DMS153 (cell line): ENCODE data around the gene ITGA1.
"Not testable (repeated sequence)": the region's sequence is repeated elsewhere in the genome, so short reads cannot be mapped to it uniquely, and the experiment has no call there.

Experiments used
- DNase-seq: peaks from one replicate; lab custom pipeline; 2025; lab: John Stamatoyannopoulos, UW

Gene ITGA1

DNA sequence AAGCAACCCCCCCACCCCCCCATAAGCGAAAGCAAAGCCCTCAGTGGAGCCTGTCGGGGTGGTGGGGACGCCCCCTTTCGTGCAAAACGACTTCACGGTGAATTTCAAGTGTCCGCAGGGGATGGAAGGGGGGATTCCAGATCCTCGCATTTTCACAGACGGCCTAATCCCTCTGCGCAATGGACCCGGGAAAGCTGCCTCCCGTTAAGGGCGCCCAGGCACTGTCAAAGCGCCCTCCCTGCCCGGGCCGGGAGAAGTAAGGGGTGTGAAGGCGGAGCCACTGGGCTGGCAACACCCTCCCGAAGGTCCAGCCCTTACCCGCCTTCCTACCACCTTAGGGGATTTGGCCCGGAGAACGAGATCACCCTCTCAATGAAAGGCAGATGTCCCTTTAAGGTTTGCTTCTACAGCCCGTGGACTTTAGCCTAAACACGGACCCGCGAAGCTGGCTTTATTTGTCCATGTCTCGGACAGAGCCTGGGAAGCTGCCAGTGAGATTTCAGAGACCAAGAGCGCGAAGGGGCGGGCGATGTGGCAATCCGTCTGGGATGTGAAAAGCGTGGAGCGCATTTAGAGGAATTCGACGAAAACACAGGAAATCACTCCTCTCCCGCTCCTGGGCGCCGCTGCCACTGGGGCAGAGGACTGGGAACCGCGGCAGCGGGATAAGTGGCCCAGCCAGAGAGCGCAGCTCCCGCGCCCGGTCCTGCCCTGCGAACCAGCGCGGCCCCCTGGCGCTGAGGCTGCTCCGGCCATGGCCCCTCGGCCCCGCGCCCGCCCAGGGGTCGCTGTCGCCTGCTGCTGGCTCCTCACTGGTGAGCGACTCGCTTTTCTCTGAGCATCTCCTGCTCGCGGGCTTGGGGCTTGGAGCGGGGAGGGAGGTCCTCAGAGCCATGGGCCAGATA, at the start of gene ITGA1, which contains the start of gene PELO:
TSS of gene ITGA1 (plus strand) at position 317 of the 905 bp plus-strand sequence. CDS start at position 755, 438 bp downstream.
TSS of gene PELO (plus strand) at position 317 of the 905 bp plus-strand sequence. CDS start 12,479 bp downstream, outside the sequence.
- DNase-seq: peak; percentile 32

DNA sequence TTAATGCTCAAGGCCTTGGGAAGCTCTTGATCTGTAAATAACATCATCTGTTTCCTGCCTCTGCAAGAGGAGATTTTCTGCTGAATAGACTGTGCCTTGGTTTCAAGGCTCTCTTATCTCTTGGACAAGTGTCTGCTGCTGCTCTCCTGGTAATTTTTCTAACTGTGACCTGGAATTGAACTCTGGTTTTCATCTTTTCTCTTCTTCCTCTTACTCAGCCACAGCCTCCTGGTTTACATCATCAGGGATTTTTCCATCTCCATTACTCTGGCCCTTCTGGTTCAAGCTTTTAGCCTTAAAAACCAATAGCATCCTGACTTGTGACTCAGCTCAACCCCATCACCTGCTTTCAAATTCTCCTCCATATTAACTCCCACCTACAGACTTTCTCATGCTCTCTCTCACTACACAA, 49.6 kb upstream of the ITGA1 start:
- no peak for DNase-seq

DNA sequence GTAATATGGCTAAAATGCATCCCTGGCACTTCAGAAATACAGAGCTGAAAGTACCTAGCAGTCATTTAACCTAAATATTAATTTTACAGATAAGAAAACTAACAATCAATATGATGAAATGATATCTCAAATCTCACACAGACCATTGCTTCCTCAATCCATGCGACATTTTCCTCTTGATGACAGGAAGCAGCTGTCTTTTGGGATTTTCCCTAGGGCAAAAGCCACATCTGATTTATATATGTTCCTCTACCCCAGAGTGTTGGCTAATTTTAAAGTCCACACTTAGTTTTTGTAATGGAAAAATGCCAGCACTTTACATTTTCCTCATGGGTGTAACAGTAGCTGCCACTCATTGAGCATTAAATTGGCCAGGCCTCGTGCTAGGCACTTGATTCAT, 47.7 kb upstream of the ITGA1 start:
- DNase-seq: no peak

DNA sequence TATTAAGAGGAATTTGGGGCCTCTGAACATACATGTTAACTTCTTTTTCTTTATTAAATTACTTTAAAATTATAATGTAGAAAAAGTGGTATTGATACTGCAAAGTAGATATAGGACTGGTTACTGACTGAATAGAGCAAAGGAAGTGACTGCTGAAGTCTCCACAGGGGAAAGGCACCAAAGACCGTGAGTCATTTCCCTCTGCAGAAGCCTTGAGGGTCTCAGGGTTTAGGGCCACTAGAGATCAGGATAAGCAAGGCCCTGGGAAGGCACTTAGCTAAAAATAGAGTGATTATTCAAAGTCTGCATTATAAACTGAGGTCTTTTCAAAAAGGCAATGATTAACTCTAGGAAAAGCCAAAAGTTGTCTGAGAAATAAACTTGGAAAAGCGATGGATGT, 44.7 kb upstream of the ITGA1 start:
- no peak for DNase-seq

DNA sequence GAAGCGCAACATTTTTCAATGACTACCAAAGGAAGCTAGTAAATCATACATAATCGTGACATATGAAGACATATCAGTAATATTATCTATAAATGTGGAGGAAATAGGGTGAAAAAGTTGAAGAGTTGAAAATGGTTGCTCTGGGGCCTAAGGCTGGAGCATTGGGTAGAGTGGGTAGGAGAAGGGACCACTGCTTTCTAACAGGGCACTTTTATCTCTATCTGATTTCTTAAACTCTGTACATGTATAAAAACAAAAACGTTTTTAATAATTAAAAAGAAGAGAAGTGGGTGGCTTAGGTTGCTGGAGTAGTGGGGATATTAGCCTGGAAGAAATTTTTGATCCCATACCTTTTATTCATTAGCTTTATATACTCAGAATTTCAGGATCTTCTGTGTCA, 44.2 kb upstream of the ITGA1 start:
- DNase-seq: no peak

DNA sequence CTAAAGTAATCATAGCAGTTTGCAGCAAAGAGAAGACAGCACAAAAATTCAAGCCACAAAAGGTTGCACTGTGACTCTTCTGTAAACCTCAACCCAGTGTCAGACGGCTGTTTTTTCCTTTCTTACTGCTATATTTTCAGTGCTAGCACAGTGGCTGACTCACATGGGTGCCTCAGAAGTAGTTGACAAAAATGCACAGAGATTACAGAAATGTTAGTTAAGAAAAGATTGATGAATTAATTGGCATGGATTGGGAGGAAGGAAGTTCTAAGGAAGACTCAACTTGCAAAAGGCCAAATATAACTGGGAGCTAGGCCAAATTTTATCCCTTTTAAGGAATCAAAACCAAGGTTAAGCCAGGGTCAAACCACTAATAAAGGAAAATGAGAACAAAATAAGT, 43.7 kb upstream of the ITGA1 start:
- DNase-seq: no peak

DNA sequence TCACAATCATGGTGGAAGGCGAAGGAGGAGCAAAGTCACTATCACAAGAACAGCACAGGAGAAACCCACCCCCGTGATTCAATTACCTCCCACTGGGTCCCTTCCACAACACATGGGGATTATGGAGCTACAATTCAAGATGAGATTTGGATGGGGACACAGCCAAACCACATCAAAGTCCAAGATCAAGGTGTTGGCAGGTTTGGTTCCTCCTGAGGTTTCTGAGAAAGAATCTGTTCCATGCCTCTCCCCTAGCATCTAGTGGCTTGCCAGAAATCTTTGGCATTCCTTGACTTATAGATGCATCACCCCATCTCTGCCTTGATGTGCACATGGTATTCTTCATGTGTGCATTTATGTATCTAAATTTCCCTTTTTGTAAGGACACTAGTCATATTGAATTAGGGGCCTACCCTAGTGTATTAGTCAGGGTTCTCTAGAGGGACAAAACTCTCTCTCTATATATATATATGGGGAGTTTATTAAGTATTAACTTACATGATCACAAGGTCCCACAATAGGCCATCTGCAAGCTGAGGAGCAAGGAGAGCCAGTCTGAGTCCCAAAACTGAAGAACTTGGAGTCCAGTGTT, 42.8 kb upstream of the ITGA1 start:
- not testable (repeated sequence) for DNase-seq

DNA sequence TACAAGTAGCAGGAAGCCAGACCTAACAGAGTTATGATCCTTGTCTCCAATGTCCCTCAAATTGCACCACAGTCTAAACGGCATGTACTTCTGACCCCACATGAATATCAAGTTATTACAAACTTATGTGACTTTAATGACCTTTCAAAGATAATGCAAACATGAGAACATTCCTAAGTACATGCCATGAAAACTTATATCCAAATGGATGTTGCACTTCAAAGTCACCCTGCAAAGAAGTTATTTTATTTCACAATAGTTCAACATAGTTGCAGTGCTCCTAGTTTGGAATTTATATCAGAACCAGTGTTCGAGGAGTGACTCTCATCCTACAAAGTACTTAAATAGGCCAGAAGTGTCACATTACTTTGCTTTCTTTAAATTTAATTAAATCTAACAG, 41.2 kb upstream of the ITGA1 start:
- DNase-seq: no peak

DNA sequence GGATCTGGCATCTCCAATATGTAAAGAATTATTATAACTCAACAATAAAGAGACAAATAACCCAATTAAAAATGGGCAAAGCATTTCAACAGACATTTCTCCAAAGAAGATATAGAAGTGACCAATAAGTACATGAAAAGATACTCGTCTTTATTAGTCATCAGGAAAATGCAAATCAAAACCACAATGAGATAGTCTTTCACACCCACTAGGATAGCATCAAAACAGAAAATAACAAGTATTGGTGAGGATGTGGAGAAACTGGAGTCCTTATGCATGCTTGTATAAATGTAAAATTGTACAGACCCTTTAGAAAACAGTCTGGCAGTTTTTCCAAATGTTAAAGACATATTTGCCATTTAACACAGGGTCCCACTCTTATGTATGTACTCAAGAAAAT, 39.1 kb upstream of the ITGA1 start:
- no peak for DNase-seq

DNA sequence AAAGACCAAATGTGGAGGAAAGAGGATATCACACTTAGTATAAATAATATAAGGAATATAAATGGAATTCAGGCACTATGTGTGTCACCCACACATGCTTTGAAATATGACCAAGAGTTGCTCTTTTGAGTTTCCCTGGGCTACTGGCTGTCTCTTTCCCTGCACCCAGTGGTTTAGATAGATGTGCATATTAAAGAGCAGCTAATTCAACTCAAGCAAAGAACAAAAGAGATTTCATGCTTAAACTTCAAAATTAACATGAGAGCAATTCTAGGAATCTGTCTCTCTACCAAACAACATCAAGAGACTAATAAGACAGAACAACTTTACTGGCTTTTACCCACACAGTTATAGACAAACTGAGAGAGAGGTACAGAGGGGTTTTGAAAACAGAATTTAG, 38.0 kb upstream of the ITGA1 start:
- no peak for DNase-seq

DNA sequence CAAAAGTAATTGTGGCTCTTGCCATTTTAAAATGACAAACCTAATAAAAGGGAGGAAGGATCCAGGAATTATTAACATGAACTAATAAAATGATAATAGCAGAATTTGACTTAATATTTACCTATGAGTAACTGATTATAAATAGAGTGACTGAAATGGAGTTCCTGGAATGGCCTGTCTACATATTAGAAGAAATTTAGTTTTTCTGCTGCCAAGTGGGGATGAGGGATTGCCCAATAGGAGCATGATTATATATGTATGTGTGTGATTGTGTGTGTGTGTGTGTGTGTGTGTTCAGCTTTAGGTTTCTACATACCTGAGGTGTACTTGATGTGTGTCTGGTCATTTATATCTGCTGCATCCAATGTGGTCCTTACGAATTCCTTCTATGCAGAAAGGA, 36.6 kb upstream of the ITGA1 start:
- DNase-seq: no peak

DNA sequence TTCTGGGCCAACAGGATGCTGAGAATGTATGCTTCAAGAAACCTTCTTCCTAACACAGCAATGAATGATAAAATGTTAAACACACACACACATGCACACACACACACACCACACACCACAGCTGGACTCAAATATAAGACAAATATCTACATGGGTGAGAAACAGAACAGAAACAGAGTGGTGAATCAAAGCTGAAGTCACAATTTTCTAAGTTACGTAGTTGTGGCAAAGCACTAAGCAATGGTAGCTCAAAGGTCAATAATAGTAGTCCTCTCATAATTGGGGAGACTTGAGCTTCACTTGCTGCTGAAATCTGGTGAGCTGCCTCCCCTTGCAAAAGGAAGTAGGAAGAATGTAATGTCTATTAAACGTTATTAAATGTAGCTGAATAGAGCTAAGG, 33.7 kb upstream of the ITGA1 start:
- no peak for DNase-seq

DNA sequence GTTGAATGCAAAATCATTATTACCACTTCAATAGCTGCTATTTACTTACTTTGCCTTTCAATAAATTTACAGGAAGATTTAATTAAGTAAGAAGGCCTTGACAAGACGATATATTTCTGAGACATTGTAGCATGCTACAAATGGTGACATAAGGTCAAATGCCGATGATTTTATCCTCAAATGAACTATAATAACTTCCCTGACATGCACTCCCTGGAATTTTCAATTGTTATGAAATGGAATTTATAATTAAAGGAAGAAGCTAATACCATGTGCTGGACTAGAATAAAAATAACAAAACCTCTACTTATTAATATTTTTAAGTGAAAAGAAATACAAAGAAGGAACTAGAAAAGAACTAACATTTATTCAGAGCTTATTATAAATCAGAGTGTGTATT, 30.2 kb upstream of the ITGA1 start:
- no peak for DNase-seq

DNA sequence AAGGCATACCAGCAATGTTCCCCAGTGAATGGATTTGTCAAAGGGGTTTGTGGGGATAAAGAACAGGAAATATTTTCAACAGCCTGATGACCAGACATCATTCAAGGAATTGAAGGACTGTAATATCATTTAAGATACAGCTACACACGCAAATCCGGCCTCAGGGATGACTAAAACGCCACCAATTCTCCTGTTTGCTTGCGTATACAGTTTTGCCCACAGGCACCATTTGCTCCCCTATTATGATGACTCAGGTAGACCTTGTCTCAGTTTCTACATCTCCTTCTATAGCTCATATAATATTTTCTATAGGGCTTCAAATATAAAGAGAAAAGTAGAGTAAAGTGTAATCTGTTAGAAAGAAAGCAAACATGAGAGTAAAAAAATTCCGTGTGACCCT, 29.7 kb upstream of the ITGA1 start:
- no peak for DNase-seq

DNA sequence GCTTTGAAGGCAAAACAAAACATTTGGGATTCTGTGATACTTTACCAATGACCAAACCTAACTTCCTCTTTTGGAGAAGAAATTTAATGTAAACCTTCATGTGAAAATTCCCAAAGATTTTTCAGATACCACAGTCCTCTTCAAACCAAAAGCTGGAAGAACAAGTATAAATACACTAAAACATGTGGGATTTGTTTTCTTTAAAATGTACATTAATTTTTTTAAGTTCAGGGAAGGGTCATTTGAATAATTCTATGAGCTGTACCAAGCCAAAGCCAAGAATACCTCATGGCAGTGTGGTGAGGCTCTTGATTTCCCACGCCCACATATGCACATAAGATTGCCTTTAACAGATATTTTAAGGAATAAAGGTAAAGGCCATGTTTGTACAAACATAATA, 28.4 kb upstream of the ITGA1 start:
- DNase-seq: no peak

DNA sequence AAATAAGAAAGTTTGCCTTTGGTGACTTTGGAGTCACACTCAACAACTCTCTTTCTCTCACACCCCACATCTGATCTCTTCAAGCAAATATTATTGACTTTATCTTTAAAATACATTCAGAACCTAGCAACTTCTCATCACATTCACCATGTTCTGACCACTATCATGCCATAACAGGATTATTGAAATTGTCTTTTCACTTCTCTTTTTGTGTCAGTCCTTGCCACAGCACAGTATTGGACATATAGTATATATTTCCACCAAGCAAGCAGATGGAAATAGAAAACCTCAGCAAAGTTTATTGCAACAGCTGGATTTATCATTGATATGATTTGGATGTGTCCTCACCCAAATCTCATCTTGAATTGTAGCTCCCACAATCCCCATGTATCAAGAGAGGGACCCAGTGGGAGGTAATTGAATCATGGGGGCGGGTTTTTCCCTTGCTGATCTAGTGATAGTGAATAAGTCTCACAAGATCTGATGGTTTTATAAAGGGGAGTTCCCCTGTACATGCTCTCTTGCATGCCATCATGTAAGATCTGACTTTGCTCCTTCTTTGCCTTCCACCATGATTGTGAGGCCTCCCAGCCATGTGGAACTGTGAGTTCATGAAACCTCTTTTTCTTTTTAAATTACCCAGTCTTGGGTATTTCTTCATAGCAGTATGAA, 26.9 kb upstream of the ITGA1 start:
- no peak for DNase-seq

DNA sequence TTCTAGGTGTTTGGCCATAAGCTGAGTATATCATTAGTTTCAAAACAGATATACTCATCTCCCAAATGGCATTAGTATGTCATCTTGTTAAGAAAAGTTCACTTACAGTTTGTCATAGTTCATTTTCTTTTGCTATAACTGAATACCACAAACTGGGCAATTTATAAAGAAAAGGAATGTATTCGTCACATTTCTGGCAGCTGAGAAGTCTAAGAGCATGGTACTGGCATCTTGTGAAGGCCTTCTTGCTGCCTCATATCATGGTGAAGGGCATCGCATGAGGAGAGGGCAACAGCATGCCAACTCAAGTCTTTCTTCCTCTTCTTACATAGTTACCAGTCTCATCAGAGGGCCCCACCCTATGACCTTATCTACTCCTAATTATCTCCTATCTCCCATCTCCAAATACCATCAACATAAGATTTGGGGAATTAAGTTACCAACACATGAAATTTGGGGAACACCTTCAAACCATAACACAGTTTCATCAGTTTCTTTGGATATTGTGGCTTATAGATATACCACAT, 20.4 kb upstream of the ITGA1 start:
- no peak for DNase-seq

DNA sequence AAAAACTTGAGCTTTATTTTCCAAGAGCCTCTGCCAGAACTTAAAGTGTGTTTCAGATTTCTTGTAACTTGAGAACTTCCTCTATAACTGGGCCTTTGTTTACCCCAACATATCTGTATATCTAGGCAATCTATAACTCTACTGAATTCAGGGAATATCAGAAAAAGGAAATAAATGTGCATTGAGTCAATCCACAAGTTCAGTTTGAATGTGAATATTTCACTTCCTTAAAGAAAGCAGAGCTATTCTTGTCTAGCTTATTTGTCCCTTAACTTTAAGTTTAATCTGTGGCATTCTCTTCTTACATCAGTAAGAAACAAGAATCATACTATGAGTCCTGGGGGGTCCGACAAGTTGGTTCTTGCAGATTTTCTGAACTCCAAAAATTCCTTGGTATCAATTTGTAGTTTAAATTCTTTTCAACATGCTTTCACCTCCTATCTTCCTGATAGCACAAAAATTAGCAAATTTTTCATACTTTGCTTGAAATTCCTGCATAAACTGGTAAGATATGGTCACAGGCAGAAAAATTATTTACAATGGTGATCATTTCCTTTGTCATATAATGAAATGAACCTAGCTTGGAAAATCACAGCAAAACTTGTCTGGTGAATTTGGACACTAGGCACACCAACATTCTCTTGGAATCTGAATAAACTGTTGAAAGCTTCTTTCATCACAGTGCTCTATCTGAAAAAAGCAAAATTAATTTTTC, 19.8 kb upstream of the ITGA1 start:
- DNase-seq: no peak

DNA sequence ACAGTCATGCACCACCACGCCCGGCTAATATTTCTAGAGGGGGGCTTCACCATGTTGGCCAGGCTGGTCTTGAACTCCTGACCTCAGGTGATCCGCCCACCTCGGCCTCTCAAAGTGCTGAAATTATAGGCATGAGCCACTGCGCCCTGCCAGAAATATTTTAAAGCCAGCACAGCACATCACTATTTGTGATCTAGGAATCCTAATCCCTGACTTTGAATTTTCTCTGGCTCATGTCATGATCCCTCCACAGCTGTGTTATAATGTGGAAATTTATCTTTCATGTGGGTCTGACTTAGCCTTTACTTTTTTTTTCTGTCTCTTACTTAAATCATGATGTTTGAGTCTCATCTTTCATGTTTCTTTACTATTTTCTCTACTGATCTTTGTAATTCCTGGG, 18.7 kb upstream of the ITGA1 start:
- DNase-seq: no peak

DNA sequence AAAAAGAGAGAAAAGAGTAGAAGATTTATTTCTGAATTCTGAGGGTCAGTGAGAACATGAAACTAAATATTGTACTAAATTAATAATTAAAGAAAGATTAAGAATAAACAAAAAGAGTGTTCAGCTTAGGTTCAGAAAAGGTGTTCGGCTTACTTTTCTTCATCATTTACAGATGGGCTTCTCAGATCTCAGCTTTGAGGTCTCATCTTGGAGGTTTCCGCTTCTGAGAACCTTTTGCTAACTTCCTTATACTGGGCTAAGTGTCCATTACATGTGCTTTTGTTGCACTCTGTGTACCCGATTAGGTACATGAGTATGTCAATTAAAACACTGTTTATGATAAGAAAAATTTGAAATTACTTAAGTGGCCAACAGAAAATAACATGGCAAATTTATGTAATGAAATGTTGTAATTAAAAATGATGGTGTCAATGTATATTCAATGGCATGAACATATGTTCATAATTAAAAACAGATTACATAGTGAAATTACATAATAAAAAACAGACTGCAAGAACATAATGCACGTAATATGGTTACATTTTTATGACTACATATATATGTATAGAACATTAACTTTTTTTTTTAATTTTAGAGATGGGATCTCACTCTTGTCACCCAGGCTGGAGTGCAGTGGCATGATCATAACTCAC, 17.3 kb upstream of the ITGA1 start:
- no peak for DNase-seq

DNA sequence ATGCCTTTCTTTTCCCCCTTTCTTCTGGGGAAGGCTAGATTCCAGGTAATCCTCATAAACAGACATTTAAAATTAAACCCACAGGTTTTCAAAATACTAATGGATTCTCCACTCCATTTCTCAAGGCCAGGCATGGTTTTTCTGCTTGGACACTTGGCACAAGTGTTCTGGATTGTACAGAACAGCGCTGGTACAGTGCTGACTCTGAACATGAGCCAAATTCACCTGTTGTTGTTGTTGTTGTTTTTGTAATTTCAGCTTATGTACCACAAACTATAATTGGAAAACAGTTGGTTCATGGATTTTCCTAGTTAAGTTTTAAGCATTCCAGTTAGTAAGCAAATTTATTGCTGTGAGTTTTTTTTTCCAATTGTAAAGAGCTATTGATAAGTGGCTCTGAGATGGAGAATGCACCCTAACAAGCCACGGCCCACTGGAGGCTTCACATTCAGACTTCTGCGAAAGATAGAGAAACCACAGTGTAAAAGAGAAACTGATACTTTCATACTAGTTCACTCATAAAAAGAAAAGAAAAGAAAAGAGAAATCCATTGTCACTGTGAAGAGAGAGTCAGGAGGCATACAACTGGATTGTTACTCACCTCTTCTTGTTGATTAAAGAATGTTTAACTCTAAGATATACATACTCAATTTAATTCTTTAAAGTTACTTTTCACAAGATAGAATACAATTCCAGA, 16.2 kb upstream of the ITGA1 start:
- DNase-seq: no peak
